Left ventricle myocardium inferior (tissue), 1 donor: ENCODE results near the gene MAGT1. TPM values are rescaled to one million over a fixed set of nuclear protein-coding genes. Genes with fewer than 3 reads are reported as not detected.
"Not testable (repeated sequence)": the region's sequence is repeated elsewhere in the genome, so short reads cannot be mapped to it uniquely, and the experiment has no call there.

Experiments
- DNase-seq: peaks from one replicate; pipeline ENCODE4 v3.0.0-alpha.2; 2020
- H3K27ac ChIP-seq: fragments of 200-600 bp; replicated peaks from 2 replicates; pipeline ENCODE4 v1.8.0; 2021
- H3K27me3 ChIP-seq: fragments of 200-600 bp; 2 replicates; pipeline ENCODE4 v1.8.0; 2021; ENCODE audit warnings: low read depth
- H3K36me3 ChIP-seq: fragments of 200-600 bp; 2 replicates; pipeline ENCODE4 v1.8.0; 2021
- H3K4me1 ChIP-seq: fragments of 200-600 bp; 2 replicates; pipeline ENCODE4 v1.8.0; 2021
- H3K4me3 ChIP-seq: fragments of 200-600 bp; 2 replicates; pipeline ENCODE4 v1.8.0; 2021; ENCODE audit warnings: mild to moderate bottlenecking, moderate library complexity
- H3K9me3 ChIP-seq: fragments of 200-600 bp; replicated peaks from 2 replicates; pipeline ENCODE4 v1.8.0; 2021
- intact Hi-C: fragments of 100-400 bp; cut with micrococcal nuclease; formaldehyde crosslinking; loops from one replicate; pipeline ENCODE4 v1.11.0; 2022
- total RNA-seq: library from RNA; stranded (reverse); fragmentation: NEBNext Ultra II Directional; extraction: Animal tissue kit (Norgen Biotek cat#: 25700); gene quantifications from one replicate; pipeline ENCODE4 v1.2.1, GENCODE V29; 2021
- TF ChIP-seq, protein P1 (sequence below): fragments of 200-600 bp; IDR thresholded peaks from 2 replicates; pipeline ENCODE4 v1.8.0; 2021; ENCODE audit warnings: antibody characterized with exemption, mild to moderate bottlenecking, borderline replicate concordance
- donor health status: DM: no; HTN: yes; CAD: no; lungs with severe emphysema.

MAGT1 gene
- total RNA-seq, 1 donor from 2014 or later, result 54.3 TPM

DNA sequence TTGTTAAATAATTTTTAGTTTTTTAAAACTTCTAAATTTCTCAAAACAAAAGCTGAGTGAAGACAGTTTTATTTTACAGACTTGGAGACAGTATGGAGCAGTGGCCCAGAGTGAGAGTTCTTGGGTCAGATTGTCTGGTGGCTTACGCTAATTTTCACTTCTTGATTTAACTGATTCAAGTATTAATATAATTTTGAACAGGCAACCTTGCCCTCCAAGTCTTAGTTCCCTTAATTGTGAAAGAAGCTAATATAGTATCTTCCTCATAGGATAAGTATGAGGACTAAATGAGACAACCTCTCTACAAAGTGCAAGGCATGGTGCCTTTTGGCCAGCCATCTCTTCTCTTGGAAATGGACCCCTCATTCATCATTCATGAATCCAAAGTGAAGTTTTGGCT lies 40.7 kb upstream of the MAGT1 start:
- intact Hi-C loops, result no loop called here
- Histone ChIP-seq H3K4me3 (no peak overlapping the region), H3K9me3 (no peaks in the 10 kb centered on the region), H3K4me1 (no peaks in the 10 kb centered on the region), H3K27me3 (no peaks in the 10 kb centered on the region), H3K36me3 (no peaks in the 10 kb centered on the region), H3K27ac (no peak overlapping the region)
- DNase-seq, result no peak
- TF ChIP-seq, protein P1, sequence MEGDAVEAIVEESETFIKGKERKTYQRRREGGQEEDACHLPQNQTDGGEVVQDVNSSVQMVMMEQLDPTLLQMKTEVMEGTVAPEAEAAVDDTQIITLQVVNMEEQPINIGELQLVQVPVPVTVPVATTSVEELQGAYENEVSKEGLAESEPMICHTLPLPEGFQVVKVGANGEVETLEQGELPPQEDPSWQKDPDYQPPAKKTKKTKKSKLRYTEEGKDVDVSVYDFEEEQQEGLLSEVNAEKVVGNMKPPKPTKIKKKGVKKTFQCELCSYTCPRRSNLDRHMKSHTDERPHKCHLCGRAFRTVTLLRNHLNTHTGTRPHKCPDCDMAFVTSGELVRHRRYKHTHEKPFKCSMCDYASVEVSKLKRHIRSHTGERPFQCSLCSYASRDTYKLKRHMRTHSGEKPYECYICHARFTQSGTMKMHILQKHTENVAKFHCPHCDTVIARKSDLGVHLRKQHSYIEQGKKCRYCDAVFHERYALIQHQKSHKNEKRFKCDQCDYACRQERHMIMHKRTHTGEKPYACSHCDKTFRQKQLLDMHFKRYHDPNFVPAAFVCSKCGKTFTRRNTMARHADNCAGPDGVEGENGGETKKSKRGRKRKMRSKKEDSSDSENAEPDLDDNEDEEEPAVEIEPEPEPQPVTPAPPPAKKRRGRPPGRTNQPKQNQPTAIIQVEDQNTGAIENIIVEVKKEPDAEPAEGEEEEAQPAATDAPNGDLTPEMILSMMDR, result no peak

- H3K27me3 ChIP-seq, result no peaks in the 10 kb centered on the region
Measured at GRCh38 chrX:77930581-77930980, 35.3 kb upstream of the MAGT1 start.

DNA sequence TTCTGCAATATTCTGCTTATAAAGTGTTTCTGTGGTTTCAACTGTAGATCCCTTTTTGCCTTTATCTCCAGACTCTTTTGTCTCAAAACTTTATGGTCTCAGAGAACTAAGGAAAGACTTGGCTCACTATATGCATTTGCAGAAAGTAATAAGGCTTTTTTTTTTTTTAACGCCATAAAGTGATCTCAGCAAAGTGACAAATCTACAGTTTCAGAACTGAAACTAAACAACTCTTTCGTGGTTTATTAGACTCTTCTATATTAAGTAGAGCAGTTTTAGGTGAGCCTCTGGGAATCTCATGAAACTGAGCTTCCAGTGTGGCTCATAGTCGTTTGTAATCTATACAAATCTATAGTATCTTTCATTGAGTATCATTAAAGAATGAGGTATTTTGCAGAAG lies 30.5 kb upstream of the MAGT1 start:
- no peak for DNase-seq
- TF ChIP-seq, protein P1, result no peak

More at GRCh38 chrX:77930581-77930980, 35.3 kb upstream of the MAGT1 start:
- H3K27ac ChIP-seq, result no peak overlapping the region
- no peak for DNase-seq
- no peaks in the 10 kb centered on the region for H3K36me3 ChIP-seq
- intact Hi-C loops, result no loop called here
- H3K4me3 ChIP-seq, result no peak overlapping the region
- H3K9me3 ChIP-seq, result no peaks in the 10 kb centered on the region
- H3K4me1 ChIP-seq, result no peaks in the 10 kb centered on the region
- TF ChIP-seq, protein P1, result no peak

GRCh38 chrX:77924320-77924859 lies 29.2 kb upstream of the MAGT1 start:
- TF ChIP-seq, protein P1, result no peak
- Histone ChIP-seq H3K9me3 (no peaks in the 10 kb centered on the region), H3K4me3 (no peak overlapping the region), H3K27me3 (no peaks in the 10 kb centered on the region), H3K36me3 (no peaks in the 10 kb centered on the region), H3K27ac (no peak overlapping the region), H3K4me1 (no peaks in the 10 kb centered on the region)
- intact Hi-C loops, result no loop called here
- no peak for DNase-seq

More for the DNA sequence above, 30.5 kb upstream of the MAGT1 start:
- Histone ChIP-seq H3K9me3 (no peaks in the 10 kb centered on the region), H3K4me1 (no peaks in the 10 kb centered on the region), H3K27me3 (no peaks in the 10 kb centered on the region), H3K4me3 (no peak overlapping the region), H3K36me3 (no peaks in the 10 kb centered on the region), H3K27ac (no peak overlapping the region)
- intact Hi-C loops, result no loop called here

DNA sequence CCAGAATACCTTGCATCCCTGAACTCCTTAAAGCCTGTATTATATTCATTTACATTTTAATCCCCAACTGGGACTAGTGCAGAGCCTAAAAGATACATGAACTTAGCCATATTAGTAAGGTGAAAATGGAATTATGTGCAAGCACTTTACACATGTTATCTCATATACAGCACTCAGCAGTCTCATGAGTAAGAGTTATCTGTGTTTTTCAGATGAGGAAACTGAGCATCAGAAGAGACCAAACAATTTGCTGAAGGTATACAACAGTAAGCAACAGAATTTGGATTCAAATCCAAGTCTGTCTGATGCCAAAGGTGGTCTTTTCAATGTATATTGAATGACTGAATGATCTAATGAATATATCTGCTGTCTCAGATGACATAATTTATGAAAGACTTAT lies 27.6 kb upstream of the MAGT1 start:
- Histone ChIP-seq H3K36me3 (no peaks in the 10 kb centered on the region), H3K4me3 (no peak overlapping the region), H3K9me3 (no peaks in the 10 kb centered on the region), H3K27ac (no peak overlapping the region), H3K27me3 (no peaks in the 10 kb centered on the region), H3K4me1 (peaks cover 11% of the 10 kb centered on the region)
- TF ChIP-seq, protein P1, result no peak
- DNase-seq, result no peak
- intact Hi-C loops, result no loop called here

DNA sequence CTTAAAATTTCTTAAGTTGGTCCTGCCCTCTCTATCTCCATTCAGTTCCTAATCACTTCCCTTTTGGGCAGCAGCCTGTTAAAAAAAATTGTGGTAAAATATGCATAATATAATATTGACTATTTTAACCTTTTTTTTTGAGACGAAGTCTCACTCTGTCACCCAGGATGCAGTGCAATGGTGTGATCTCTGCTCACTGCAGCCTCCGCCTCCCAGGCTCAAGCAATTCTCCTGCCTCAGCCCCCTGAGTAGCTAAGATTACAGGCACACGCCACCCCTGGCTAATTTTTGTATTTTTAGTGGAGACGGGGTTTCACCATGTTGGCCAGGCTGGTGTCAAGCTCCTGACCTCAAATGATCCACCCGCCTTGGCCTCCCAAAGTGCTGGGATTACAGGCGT lies 24.1 kb upstream of the MAGT1 start:
- H3K36me3 ChIP-seq, intact Hi-C loops, DNase-seq, H3K4me3 ChIP-seq, H3K9me3 ChIP-seq, H3K27me3 ChIP-seq, H3K27ac ChIP-seq: not testable (repeated sequence)
- H3K4me1 ChIP-seq, result peaks cover 14% of the 10 kb centered on the region
